WERI-Rb-1 (cell line): ENCODE measurements around the gene ZNF672.

Experiments
- DNase-seq: peaks from one replicate; pipeline ENCODE4 v3.0.0-alpha.2; 2020
- H3K27ac ChIP-seq: fragments of 250-450 bp; sonication (Bioruptor Pico); 2 replicates; pipeline ENCODE4 v1.5.1; 2020; ENCODE audit warnings: mild to moderate bottlenecking, moderate library complexity
- H3K27me3 ChIP-seq: fragments of 250-450 bp; sonication (Bioruptor Pico); 2 replicates; pipeline ENCODE4 v1.5.1; 2021; ENCODE audit warnings: mild to moderate bottlenecking, low read depth, moderate library complexity; ENCODE audit not compliant: insufficient read depth, severe bottlenecking
- H3K36me3 ChIP-seq: fragments of 250-450 bp; sonication (Bioruptor Pico); 2 replicates; pipeline ENCODE4 v1.5.1; 2020; ENCODE audit warnings: mild to moderate bottlenecking, moderate library complexity
- H3K4me3 ChIP-seq: 2 replicates; pipeline ENCODE4 v1.5.1; 2011; ENCODE audit warnings: low read depth, mild to moderate bottlenecking, control low read depth, low read length
- H3K9me3 ChIP-seq: fragments of 250-450 bp; sonication (Bioruptor Pico); 2 replicates; pipeline ENCODE4 v1.5.1; 2021; ENCODE audit warnings: mild to moderate bottlenecking, moderate library complexity; ENCODE audit not compliant: severe bottlenecking
- CTCF ChIP-seq: IDR thresholded peaks from 2 replicates; pipeline ENCODE4 v1.5.1; 2011; ENCODE audit warnings: low read depth, mild to moderate bottlenecking, control low read depth, inconsistent platforms, low read length

ZNF672 gene

GRCh38 chr1:248815407-248816034, 22.5 kb upstream of the ZNF672 start:
- no peak overlapping the region for H3K4me3 ChIP-seq
- DNase-seq: no peak
- no peak for TF ChIP-seq CTCF
- no peaks in the 10 kb centered on the region for H3K9me3 ChIP-seq
- H3K36me3 ChIP-seq: peaks cover 65% of the 10 kb centered on the region
- H3K27ac ChIP-seq: no peak overlapping the region
- no peaks in the 10 kb centered on the region for H3K27me3 ChIP-seq

- no peak for DNase-seq
- TF ChIP-seq CTCF: no peak
- Histone ChIP-seq H3K9me3 (no peaks in the 10 kb centered on the region), H3K36me3 (peaks cover 66% of the 10 kb centered on the region), H3K27ac (no peak overlapping the region), H3K27me3 (no peaks in the 10 kb centered on the region), H3K4me3 (no peak overlapping the region)
Observed at GRCh38 chr1:248816042-248816851, 21.8 kb upstream of the ZNF672 start.

- H3K4me3 ChIP-seq: no peak overlapping the region
- peaks cover 64% of the 10 kb centered on the region for H3K36me3 ChIP-seq
- TF ChIP-seq CTCF: no peak
- no peaks in the 10 kb centered on the region for H3K9me3 ChIP-seq
- H3K27me3 ChIP-seq: no peaks in the 10 kb centered on the region
- no peak overlapping the region for H3K27ac ChIP-seq
- DNase-seq: no peak
Observed at GRCh38 chr1:248817065-248817464, 21.0 kb upstream of the ZNF672 start.

DNA sequence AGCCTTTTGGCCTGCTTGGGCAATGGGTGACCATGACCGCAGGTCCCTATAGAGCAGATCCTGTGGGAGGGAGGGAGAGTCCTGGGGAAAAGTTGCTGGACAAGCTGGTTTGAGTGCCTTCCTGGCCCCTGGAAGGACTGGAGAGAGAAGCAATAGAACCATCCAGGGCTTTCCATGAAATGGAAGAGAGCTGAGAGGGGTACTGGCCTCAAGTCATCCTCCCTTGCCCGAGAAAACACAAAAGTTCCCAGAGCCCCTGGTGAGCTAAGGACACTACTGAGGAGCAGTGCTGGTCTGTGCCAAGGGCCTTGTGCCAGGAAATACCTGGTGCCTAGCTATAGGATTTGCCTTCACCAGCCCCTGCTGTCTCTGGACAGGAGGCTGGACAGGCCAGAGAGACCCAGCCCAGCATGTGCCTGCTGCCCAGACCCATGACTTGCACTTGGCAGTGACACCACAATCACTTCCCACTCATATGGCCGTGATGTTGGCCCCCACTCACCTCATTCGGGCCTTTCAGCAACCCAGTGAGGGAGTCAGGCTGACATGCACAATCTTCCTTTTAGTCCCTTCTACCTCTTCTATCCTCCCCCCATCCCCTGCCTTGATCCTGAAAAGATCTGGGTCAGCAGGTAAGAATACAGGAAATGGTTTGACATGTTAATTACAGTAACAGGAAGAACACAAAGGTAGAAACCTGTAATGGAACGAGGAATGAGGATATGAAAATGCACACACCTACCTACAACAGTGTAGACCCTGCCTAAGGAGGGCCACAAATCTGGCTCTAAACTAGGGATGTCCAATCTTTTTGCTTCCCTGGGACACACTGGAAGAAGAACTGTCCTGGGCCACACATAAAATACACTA, 19.3 kb upstream of the ZNF672 start:
- Histone ChIP-seq H3K36me3 (peaks cover 66% of the 10 kb centered on the region), H3K9me3 (no peaks in the 10 kb centered on the region), H3K27ac (no peak overlapping the region), H3K27me3 (no peaks in the 10 kb centered on the region), H3K4me3 (no peak overlapping the region)
- TF ChIP-seq CTCF: no peak
- DNase-seq: no peak

GRCh38 chr1:248820041-248820585, 17.9 kb upstream of the ZNF672 start:
- DNase-seq: no peak
- Histone ChIP-seq H3K36me3 (peaks cover 60% of the 10 kb centered on the region), H3K4me3 (no peak overlapping the region), H3K27ac (no peak overlapping the region), H3K9me3 (no peaks in the 10 kb centered on the region), H3K27me3 (no peaks in the 10 kb centered on the region)
- TF ChIP-seq CTCF: no peak
